HG03520 (cell line): ENCODE data around the gene ULBP1.
A peak's percentile ranks its signal among the peaks of the same experiment; 100 is the strongest.
"Not testable (repeated sequence)": the region's sequence is repeated elsewhere in the genome, so short reads cannot be mapped to it uniquely, and the experiment has no call there.

Source experiments
- ATAC-seq: cut with Tn5 transposase; IDR thresholded peaks from one replicate; pipeline ENCODE4 v1.9.1; 2021; ENCODE audit warnings: mild to moderate bottlenecking, moderate library complexity; ENCODE audit not compliant: unreplicated experiment

ULBP1 gene

DNA sequence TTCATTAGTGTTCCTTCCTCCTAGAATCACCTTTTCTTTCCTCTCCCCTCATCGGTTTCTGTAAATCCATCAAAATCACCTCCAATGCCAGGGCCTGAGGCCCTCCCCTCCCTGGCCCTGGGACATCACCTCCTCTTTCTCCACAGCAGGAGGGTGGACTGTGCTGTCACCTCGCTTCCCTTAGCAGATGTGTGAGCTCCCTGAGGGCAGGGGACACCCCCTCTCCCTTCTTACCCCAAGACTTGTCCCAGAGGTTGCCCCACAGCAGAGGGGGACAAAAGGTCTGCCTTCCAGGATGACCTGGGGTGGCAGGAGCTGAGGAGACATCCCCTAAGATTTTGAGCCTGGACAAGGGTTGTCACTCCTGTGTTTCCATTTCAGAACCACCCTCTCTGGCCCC, 5.9 kb downstream of the ULBP1 start:
- no peak for ATAC-seq

DNA sequence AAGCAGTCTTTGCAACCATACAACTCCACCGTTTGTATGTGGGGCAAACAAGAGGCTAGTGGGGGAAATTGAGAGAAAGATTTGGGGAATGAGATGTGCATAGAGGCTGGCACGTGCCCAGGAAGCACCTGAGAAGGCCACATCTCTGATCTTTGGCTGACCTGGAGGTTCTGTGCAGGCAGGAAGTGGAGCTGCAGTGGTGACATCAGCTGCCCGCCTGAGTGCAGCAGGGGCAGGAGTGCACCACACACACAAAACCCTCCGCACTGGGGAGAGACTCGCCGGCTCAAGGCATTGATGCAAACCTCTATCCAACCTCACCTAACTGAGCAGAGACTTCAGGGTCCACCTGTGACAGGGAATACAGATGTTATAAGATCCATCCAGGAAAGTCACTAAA, 10.7 kb downstream of the ULBP1 start:
- ATAC-seq, result not testable (repeated sequence)

DNA sequence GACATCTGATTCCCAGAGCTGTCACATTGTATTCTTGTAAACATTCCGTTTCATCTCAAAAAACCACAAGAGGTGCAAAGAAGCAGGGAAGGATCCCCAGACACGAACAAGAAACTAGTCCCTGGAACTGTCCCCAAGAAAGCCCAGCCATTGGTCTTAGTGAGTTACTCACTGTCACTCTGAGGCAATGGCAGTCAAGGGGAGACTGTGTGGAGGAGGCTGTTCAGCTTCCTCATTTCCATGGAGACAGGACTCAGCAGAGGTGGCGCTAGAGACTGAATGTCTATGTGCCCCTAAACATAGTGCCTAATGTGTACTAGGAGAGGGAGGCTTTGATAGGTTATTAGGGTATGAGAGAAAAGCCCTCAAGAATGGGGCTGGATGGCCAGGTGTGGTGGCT, 11.1 kb downstream of the ULBP1 start:
- no peak for ATAC-seq

DNA sequence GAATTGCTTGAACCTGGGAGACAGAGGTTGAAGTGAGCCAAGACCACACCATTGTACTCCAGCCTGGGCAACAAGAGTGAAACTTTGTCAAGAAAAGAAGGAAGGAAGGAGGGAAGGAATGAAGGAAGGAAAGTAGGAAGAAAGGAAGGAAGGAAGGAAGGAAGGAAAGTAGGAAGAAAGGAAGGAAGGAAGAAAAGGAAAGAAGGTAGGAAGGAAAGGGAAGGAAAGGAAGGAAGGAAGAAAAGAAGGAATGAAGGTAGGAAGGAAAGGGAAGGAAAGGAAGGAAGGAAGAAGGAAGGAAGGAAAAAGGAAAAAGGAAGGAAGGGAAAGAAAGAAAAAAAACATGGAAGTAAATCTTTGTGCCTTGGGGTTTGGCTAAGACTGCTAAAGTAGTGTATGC, 11.7 kb downstream of the ULBP1 start:
- no peak for ATAC-seq

DNA sequence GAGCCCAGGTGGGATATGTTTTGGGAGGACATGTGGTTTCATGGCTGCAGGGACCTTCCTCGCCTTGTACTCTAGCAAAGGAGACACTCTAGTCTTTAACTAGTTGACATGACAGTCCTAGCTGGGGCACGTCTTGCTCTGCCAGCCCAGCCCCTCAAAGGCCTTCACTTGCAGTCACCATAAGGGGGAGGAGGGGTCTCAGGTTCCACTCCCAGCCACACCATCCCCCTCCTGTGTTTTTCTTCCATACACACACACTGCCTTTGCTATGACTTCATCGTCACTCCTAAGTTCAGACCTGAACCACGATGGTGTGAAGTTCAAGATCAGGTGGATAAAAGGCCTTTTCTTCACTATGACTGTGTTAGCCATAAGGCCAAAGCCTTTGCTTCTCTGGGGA, 13.5 kb downstream of the ULBP1 start:
- ATAC-seq, result no peak

DNA sequence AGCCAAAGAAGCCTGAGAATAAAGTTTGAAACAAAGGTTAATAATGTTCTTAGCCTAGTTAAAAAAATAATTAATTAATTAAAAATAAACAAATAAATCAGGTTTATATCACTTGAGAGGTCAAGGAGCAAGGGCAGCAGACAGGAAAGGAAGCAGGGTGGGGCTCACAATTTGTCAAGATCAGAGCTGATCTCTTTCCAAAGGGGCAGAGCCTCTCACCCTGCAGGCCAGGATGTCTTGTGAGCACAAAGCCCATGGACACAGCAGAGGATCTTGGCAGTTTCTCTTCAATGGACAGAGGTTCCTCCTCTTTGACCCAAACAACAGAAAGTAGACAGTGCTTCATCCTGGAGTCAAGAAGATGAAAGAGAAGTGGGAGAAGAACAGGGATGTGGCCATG, 14.9 kb downstream of the ULBP1 start:
- ATAC-seq, result no peak

DNA sequence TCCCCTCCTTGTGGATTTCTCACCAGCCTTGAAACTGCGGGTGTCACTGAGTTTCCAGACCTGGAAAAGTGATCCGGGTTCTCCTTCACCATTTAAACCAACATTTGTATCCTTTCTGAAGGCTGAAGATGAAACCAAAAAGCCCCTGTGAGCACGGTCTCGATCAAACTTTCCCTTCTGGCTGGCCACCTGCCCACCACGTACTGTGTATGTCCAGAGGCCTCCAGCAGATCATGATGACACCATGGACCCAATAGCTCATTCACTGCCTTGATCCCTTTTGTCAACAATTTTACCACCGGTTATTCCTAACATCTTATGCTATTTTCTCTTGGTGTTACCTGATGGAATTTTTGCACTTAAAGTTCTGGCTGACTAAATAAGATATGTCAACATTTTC, 15.6 kb downstream of the ULBP1 start:
- ATAC-seq, result no peak

DNA sequence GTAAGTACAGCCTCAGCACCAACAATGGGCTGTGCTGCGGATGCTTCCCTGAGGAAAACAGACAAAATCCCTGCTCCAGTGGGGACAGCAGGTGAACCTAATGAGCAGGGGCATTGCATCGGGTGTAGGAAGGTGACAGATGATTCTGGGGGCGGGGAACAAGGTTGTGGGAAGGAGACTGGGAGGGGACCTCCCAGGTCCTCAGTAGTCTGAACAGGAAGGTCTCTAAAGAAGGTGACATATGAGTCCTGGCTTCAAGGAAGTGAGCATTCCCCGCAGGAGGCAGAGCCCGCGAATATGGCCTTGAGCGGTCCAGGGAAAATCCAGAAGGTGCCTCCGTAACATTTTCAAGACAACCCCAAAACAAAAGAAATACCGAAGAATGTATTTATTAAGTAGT, 19.4 kb downstream of the ULBP1 start:
- ATAC-seq, result no peak

DNA sequence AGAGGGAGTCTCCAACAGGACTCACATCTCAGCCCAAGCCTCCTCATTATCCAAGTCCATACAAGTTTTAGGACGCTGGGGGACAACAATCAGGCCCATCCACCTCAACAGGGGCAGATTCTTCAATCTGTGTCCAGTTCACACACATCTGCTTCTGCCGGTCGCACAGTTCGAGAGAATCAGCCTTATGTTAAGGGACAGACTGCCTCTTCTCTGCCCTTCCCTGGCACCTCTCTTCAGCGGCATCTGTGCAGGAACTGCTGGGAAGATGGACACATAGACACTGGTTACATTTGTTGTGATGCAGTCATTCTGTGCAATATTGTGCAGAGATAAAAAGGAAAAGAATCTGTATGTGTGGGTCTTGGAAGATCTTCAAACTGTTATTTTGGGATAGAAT, 21.0 kb downstream of the ULBP1 start:
- no peak for ATAC-seq

DNA sequence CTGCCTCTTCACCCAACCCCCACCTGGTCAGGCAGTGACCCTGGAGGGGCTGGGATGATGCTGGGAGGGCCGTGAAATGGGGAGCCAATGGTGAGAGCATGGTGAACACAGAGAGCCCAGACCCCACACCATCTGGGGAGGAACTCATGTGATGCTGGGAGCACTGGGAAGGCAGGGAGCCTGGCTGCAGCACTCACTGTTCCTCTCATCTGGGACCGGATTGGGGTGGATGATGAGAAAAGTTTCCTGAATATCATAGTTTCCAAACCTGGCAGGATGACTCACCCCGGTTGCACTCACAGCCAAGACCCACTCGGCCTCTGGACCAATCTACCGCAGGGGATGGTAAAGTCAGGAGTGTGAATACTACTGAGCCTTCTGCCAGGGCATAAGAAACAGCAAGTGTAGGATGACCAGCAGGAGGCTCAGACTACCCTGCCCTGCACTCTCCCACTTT, 21.8 kb downstream of the ULBP1 start:
- no peak for ATAC-seq

DNA sequence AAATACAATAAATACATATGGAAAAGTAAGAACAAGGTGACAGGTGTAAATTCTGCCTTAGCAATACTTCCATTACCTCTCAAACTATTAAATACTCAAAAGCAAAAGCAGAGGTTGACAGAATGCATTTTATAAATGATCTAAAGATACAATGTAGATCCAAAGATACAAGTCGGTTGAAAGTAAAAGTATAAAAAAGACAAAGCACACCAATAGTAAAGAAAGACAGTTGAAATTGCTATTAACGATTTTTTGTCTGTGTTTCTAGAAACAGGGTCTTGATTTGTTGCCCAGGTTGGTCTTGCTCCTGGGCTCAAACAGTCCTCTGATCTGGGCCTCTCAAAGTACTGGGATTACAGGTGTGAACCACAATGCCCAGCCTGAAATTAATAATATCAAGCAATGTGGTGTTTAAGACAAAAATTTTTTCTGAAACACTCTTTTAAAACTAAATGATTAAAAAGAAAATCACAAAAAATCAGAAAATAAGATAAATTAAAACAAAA, 23.9 kb downstream of the ULBP1 start:
- ATAC-seq, result no peak

DNA sequence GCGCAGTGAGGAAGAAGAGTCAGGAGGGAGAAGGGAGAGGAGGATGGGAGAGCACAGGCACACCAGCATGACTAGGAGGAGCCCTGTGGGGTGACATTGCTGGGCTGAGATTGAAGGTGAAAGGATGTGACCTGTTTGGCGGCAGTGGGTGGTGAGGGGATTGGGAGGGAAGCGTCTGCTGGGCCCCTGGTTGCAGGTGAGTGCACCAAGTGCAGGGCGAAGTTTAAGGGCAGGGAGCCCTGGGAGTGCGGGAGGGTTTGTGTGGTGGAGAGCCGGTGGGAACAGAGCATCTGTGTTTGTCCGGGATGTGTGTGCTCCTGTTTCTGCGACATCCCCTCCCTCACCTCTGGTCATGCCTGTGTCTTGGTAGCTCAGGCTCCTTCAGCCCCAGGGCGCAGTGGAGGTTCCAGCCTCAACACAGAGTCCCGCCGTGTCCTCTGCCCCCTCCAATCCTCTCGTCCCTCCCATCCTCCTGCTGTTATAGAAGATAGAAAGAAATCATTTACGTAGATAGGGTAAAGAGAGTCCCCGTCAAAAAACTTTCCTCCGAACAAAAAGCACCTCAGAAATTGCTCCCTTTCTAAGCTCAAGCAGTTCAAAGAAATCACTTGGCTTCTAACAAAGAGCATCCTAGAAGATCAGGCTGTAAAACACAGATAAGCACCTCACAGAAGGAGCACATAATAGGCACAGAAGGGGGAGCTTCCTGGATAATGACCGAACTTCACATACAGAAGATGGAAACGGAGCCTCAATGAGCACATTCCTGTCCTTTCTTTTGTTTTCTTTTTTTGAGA, 25.0 kb downstream of the ULBP1 start:
- ATAC-seq, result no peak

DNA sequence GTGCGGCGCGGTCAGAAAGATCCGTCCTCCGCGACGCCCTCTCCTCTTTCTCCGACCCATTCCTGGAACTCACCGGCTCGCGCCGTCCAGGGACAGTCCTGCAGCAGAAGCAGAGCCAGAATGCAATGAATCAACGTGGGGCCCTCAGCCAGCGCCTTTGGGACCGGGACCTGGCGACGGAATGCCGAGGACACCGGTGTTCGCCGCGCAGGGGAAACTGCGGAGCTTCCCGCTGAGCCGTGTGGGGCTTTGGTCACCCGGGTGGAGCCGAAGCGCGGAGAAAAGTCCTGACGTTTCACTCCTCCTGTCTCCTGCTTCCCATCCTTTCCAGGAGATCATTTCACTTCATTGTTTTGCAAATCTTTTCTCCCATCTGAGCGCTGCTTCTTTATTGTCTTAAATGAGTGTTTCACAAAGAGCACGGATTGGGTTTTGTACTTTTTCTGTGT, 26.5 kb downstream of the ULBP1 start:
- ATAC-seq, result no peak

DNA sequence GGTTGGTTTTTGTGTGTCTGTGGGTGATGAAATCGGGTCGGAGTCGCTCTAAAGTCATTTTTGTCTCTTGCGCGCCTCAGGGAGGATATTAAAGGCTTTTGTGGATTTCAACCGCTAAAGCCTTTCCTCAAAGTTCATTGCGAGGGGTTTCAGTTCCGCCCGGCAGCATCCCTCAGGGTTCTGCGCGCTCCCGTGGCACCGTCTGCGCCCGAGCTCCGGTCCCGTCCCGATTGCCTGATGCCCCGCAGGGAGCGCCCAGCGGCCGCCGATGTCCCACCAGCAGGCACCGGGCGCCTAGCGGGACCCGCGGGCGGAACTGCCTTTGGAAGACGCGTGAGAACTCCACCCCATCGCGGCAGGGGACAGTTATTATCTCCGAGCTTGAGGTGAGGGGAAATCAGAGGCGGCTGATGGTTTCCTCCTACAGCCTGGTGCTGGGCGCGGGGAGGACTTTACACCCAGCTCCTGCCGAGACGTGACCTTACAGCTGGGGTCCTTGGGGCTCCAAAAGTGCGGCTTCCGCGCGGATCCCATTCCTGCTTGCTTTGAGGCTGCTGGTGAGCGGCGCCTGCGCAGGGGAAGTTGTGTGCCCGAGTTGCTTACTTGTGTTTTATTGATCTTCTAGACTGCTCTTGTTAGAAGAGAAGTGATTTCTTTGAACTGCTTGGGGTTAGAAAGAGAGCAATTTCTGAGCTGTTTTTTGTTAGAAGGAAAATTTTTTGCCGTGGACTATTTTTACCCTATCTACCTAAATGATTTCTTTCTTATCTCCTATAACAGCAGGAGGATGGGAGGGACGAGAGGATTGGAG, 27.1 kb downstream of the ULBP1 start:
- no peak for ATAC-seq

DNA sequence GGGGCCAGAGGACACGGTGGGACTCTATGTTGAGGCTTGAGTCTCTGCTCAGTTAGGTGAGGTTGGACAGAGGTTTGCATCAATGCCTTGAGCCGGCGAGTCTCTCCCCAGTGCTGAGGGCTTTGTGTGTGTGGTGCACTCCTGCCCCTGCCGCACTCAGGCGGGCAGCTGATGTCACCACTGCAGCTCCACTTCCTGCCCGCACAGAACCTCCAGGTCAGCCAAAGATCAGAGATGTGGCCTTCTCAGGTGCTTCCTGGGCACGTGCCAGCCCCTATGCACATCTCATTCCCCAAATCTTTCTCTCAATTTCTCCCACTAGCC, 27.7 kb downstream of the ULBP1 start:
- not testable (repeated sequence) for ATAC-seq

DNA sequence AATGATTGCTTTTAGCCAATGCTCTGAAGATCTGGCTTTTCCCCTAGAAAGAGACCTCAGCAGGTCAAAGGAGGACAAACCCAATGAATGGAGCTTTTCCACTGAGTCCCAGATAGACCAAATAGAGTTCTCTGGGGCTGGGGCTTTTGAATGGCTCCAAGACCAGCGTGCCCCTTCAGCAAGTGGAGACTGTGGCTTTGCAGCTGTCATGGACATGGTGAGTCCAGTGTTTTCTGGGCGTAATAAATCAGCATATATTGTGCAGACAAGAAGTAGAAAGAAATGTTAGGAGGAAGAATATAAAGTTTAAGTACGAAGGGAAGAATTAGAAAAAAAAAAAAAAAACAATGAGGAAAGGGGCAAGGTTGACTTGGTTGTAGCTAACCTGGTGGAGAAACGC, 28.1 kb downstream of the ULBP1 start:
- no peak for ATAC-seq

DNA sequence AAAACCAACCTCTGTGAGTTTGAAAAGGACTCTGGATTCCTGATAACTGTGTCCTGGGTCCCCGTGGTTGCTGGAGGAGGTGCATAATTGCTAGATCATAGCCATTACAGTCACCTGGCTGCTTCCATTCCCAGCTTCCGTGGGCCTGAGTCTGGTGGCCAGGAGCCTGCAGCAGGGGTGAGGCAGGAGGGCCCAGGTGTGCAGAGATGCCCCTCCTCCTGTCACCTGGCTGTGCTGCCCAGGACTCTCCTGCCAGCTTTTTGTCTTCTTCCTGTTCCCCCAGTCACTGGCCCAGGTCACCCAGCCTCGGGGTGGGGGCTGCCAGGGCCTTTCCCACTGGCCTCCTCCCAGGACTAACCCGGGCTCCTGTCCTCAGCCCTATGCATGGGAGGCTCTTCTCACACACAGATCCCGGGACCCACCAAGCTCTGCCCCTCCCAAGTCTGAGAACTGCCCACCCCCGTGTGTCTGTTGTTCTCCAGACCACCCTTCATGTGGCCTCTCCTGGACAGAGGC, 31.6 kb downstream of the ULBP1 start:
- no peak for ATAC-seq

DNA sequence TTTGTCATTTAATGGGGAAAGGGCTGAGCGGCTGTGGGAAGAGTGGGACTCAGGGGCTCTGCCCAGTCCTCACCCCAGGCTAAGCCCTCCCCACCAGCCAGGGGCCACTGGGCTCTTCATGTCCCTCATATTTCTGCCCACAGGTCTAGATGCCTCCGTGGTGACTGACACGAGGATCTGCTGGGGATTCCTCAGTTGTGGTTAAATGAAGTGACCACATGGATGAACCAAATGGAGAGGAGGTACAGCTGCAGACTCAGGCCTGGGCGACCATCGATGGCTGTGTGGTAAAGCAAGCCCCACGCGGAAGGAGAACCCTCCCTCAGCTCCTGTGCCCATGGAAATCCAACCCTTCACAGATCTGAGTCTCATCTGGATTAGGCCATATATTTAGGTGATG, 32.2 kb downstream of the ULBP1 start:
- ATAC-seq, result no peak

DNA sequence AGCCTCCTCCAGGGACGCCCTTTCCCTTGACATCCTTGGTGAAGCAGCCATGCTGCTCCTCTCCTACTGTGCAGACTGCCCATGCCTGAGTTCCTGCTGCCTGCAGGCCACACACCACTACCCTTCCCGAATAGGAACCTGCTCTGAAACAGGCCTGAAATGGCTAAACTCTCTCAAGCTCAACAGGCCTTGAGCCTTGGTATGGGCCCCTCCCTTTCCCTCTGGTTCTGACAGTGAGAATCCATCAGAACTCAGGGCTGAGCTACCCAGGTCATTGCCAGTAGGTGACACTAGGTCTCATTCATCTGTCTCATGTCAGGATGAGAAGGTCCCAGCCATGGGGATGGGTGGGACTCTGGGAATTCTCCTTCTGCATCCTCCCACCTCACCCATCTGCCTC, 35.9 kb downstream of the ULBP1 start:
- no peak for ATAC-seq

DNA sequence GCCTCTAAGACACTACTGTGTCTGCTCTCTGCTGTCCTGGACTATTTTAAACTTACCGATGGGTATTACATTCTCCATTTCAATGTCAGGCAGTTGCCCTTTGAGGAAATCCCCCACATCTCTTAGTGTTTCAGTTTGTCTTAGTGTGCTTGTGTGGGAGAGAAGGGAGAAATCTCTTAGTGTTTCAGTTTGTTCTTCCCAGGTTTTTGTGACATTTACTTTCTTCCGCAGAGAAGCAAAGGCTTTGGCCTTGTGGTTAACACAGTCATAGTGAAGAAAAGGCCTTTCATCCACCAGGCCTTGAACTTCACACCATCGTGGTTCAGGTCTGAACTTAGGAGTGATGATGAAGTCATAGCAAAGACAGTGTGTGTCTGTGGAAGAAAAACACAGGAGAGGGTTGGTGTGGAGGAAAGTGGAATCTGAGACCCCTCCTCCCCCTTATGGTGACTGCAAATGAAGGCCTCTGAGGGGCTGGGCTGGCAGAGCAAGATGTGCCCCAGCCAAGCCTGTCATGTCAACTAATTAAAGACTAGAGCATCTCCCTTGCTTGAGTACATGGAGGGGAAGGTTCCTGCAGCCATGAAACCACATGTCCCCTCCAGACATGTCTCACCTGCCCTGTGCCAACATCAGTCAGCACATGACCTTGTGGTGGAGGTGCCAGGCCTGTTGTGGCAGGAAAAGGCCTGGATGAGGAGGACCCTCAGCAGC, 37.7 kb downstream of the ULBP1 start:
- ATAC-seq, result peak; percentile 43

DNA sequence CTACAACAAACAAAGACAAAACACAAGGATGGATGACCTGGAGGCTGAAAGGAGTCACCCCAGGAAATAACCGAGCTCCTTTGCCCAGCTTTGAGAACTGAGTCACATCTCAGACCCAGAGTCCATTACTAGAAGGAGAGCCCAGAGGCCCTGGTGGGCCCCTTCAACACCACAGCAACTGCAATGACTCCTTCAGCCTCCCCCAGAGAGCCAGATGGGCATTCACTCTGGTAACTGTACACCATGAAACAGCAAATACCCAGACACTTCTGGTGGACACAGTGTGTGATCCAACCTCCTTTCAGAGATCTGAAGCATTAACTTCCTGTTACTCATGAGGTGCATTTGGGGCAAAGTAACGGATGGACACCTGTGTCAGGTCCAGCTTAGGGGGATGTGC, 39.0 kb downstream of the ULBP1 start:
- ATAC-seq, result no peak
